ENCODE measurements around the gene ARHGAP24.

- TF ChIP-seq CTCF (conservative IDR thresholded peaks at IDR 0.05 in 1 of 2, IDR thresholded peaks at IDR 0.05 in 1 of 2; ENCODE audit: low read depth in 1 of 2, low read length in 2 of 2) (no peak), EZH2 (IDR thresholded peaks at IDR 0.05; ENCODE audit: low read length, missing control alignments) (no peak)
Measured at GRCh38 chr4:85717847-85718246, 242.9 kb downstream of the ARHGAP24 start.
